Measurements from ENCODE around the gene SPOCD1.

GRCh38 chr1:31763671-31764311, 52.0 kb downstream of the SPOCD1 start:
- no peak for TF ChIP-seq POLR2A (IDR thresholded peaks at IDR 0.05; ENCODE audit: low read depth, low read length)
- no peak for TF ChIP-seq POLR2AphosphoS5 (IDR thresholded peaks at IDR 0.05; ENCODE audit: low read depth, low read length)
